ENCODE results near the gene DLG2.

DNA sequence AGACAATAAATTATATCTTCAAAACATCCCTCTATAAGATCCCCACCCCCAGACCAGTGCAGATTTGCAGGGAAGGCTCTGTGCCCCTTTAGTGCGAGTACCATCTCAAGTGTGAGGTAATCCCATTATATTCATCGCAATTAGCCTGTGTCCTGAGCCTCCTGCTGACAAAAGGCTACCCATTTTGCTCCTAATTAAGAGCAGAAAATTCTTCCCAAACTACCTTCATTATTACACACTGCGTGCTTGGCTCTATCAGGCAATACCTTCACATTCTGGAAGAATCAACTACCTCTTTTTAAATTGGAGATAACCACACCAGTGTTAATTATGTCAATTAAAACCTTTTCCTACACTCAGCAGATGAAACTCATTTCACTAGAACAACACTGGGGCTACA is 1207.5 kb downstream of the DLG2 start:
- TF ChIP-seq PAX5 (IDR thresholded peaks at IDR 0.05; ENCODE audit: insufficient read depth, low read length, severe bottlenecking): no peak
- TF ChIP-seq POLR2AphosphoS5 (IDR thresholded peaks at IDR 0.05; ENCODE audit: low read depth, low read length): no peak

Data from GM12891 (cell line).